SK-N-SH treated with all-trans-retinoic acid at 6 μM for 48 hours (cell line): ENCODE data around the gene ASB10.
A peak's percentile ranks its signal among the peaks of the same experiment; 100 is the strongest.

Experiments
- ARNTL ChIP-seq: fragments of 450-650 bp; formaldehyde crosslinking; IDR thresholded peaks from 2 replicates; pipeline ENCODE4 v1.5.0; 2020; ENCODE audit warnings: low read depth, mild to moderate bottlenecking, moderate library complexity, borderline replicate concordance
- CREB5 ChIP-seq: fragments of 250-450 bp; sonication (Bioruptor Pico); IDR thresholded peaks from 2 replicates; pipeline ENCODE4 v1.5.1; 2020; ENCODE audit warnings: low read depth, mild to moderate bottlenecking, moderate library complexity
- ISL1 ChIP-seq: fragments of 250-450 bp; sonication (Bioruptor Pico); IDR thresholded peaks from 2 replicates; pipeline ENCODE4 v2.1.2; 2022; ENCODE audit warnings: mild to moderate bottlenecking, moderate library complexity
- PPARA ChIP-seq: fragments of 250-450 bp; sonication (Bioruptor Pico); IDR thresholded peaks from 2 replicates; pipeline ENCODE4 v1.5.0; 2020; ENCODE audit warnings: mild to moderate bottlenecking, borderline replicate concordance
- TCF4 ChIP-seq: fragments of 250-450 bp; sonication (Bioruptor Pico); IDR thresholded peaks from 2 replicates; pipeline ENCODE4 v1.8.0; 2021; ENCODE audit warnings: mild to moderate bottlenecking, moderate library complexity, borderline replicate concordance
- ZFP3 ChIP-seq: fragments of 250-450 bp; sonication (Bioruptor Pico); IDR thresholded peaks from 2 replicates; pipeline ENCODE4 v1.5.0; 2020; ENCODE audit warnings: mild to moderate bottlenecking, moderate library complexity

GRCh38 chr7:151226560-151226874 is 39.5 kb upstream of the ASB10 start:
- 0 out of 2 replicates have a peak, but pooled peaks have one; percentile 89 for TF ChIP-seq ZFP3 (CRISPR knock-in tag)
- TF ChIP-seq ARNTL (CRISPR knock-in tag) = no peak
- TF ChIP-seq ISL1 (CRISPR knock-in tag) = no peak
- no peak for TF ChIP-seq TCF4 (CRISPR knock-in tag)
- no peak for TF ChIP-seq CREB5 (CRISPR knock-in tag)
- no peak for TF ChIP-seq PPARA (CRISPR knock-in tag)
